NCI-H1436 (cell line): ENCODE data around the gene ASTL.
"Not testable (repeated sequence)": the region's sequence is repeated elsewhere in the genome, so short reads cannot be mapped to it uniquely, and the experiment has no call there.

Experiments
- DNase-seq: peaks from one replicate; lab custom pipeline; 2025; lab: John Stamatoyannopoulos, UW

Gene ASTL

DNA sequence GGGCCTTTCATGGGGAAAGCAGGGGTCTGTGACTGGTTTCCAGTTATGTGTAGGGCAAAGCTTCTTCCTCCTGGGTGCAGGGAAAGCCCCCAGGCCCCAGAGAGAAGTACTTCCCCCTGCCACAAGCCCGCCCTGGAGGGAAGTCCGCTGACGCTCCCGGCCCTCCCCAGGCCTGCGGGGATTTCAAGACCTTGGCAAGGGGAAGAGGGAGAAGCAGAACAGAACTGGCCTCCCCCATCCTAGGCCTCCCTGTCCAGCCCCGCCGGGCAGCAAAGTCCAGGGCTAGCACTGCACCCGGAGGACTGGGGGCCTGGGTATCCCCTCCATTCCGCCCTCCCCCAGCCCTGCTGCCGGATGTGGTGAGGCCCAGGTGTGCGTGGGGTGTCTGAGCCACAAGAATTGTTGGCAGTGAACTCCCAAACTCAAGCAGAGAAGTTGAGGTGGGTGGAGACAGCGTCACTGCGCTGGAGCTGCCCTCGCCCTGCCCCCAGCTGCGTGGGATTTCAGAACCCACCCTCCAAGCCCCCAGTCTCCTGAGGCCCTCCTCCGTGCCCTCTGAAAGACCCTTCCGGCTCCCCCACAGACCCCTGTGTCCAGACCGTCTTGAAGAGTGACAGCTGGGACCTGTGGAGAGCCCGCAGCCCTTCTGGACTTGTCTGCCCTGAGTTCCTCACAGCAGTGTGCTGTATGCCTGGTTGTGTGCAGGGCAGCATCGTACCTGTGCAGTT, 8.0 kb upstream of the ASTL start:
- no peak for DNase-seq

DNA sequence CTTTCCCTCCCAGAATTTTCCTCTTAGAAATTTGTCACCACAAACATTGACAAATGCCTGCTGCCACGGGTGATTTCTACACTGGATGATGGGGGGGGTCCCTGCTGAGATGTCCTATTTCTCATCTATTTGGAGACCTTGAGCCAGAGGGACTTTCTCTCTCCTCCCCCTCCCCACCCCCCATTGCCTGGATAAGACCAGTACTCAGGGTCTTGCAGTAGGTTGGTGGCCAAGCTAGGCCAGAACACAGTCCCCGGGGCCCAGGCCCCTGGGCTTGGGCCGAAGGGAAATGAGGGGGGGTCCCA, 7.5 kb upstream of the ASTL start:
- DNase-seq, result no peak

DNA sequence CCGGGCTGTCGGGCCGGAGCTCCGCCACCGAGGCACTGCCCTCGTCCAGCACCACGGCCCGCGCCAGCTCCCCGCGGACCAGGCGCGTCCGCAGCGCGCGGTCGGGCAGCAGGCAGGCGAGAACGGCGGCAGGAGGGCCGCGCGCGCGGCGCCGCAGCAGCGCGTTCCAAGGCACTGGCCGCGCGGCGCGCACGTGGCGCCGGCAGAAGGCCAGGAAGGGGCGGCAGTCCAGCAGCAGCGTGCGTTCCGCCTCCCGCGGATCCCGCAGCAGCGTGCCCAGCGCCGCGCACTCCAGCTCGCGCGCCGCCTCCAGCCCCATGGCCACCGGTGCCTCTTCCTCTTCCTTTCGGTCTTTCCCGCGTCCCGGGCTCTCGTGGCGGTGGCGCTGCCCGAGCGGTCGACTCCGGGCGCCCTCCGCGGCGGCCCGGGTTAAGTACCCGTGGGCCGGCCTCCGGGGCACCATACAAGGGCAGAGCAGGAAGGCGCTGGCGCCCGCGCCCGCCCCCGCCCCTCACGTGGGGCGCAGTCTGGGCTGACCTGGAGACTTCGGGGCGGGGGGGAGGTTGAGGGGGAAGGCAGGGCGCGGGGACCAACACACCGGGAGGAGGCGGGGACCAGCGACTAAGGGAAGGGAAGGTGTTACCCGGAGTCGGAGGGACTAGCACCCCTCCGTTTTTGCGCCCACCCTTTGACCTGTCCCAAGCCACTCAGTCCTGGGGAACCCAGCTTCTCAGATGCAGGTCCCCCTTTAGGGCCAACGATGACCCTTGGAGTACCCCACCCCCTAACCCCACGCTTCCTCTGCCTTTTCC, 6.9 kb upstream of the ASTL start, which contains the start of gene DUSP2:
Gene DUSP2, minus strand, starts transcription at position 405 of the 812 bp plus-strand sequence. Its CDS starts 86 bp downstream, at position 319.
- DNase-seq, result no peak

DNA sequence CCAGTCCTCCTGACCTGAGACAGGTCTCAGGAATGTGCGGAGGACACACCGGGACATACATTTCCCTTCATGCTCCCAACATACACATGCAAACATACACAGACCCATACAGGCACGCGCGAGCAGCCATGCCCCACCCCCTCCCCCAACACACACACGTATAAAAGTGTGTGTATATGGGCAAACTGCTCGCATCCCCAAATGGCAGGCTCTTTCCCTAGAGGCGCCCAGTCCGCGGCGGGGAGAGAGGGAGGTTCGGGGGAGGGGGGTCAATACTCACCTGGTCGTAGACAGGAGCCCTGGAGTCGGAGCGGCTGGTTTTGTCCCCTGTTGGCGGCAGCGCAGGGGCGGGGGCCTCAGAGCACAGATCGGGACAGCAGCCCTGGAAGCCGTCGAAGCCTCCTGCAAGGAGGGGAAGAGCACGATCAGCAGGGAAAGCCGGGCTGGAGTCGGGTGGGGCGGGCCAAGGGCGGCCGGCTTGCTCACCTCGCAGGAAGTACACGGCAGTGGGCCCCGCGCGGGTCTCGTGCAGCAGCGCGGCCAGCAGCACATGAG, 6.3 kb upstream of the ASTL start:
- no peak for DNase-seq

DNA sequence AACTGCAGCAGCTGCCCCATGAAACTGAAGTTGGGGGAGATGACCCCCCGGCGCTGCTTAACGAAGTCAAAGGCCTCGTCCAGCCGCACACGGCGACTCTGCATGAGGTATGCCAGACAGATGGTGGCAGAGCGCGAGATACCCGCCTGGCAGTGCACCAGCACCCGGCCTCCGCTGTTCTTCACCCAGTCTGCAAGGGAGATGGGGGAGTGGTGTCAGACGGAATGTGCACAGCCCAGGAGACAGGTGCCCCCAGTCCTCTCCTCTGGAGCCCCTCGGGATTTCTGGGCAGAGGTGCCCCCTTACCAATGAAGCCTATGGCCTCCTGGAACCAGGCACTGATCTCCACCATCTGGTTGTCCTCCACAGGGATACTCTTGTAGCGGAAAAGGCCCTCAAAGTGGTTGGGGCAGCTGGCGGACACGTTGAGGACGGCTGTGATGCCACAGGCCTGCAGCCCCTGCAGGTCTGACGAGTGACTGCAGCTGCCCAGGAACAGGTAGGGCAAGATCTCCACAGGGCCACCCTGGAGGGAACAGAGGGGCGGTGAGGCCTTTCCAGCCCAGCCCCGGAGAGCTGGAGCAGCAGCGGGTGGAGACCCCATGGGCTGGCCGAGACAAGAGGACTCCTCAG, 5.7 kb upstream of the ASTL start:
- no peak for DNase-seq

DNA sequence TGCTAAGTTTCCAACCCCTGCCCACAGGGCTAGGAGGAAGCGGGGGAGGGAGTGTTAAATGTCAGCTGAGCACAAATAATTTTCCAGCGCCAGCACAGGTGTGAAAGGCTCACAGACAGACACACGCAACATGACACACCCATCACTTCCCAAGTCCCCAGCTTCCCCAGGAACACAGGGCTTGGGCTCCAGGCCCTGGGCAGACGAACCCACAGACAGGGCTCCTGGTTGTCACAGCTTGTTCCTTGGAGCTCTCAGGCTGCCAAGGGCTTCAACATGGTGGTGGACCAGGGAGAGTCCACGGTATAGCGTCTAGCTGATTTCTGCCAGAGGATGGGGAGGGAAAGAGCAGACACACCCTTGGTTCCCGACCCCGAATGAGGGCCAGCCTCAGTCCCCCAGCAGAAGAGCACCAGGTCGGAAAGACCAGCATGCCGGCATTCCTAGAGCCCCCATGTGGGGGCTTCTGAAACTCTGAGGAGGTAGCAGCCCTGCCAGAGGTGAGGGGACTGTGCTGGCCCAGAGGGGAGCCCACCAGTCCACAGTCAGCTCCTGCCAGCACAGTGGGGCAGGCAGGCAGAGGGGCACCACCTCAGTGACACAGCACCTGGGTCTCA, 5.0 kb upstream of the ASTL start:
- DNase-seq, result no peak

DNA sequence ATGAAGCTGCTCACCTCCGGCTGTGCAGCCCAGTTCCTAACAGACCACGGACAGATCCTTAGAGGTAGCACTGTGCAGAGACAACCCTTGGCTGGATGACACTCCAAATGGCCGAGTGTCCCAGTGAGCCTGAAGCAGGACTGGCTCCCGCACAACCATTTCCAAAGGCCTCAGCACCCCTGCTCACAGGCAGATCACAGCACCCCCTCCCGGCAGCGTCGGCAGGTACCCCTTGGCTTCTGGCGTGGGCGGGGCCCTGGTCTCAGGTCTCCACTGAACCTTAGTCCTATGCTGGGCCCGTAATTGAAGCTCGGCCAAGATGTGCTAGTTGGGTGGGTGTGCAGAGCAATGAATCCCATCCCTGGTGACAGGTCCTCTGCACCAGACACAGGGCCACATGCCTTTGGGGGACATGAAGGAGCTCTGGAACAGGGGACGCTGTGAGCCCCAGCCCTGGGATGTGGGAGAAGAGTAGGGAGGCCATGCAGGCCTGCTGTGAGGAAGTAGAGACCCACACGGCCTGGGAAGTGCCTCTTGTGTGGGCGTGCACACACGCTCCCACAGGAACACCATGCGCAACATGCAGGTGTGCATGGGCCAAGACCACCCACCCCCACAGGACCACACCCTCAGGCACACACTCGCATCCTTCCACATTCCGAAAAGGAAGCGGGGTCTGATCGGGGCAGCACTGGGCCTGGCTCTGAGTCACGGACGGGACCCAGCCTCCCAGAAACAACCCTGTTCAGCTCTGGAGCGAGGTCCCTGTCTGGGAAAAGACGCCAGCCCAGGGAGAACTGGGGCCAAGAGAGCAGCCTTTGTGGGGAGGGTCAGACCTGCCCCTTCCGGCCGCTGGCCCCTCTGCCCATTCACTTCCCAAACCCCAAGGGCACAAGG, 4.2 kb upstream of the ASTL start:
- DNase-seq, result no peak

DNA sequence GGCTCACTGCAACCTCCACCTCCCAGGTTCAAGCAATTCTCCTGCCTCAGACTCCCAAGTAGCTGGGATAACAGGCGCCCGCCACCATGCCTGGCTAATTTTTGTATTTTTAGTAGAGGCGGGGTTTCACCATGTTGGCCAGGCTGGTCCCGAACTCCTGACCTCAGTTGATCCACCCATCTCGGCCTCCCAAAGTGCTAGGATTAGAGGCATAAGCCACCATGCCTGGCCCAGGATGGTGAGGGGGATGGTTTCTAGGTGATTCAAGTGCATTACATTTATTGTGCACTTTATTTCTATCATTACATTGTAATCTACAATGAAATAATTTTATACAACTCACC, 3.3 kb upstream of the ASTL start:
- not testable (repeated sequence) for DNase-seq

DNA sequence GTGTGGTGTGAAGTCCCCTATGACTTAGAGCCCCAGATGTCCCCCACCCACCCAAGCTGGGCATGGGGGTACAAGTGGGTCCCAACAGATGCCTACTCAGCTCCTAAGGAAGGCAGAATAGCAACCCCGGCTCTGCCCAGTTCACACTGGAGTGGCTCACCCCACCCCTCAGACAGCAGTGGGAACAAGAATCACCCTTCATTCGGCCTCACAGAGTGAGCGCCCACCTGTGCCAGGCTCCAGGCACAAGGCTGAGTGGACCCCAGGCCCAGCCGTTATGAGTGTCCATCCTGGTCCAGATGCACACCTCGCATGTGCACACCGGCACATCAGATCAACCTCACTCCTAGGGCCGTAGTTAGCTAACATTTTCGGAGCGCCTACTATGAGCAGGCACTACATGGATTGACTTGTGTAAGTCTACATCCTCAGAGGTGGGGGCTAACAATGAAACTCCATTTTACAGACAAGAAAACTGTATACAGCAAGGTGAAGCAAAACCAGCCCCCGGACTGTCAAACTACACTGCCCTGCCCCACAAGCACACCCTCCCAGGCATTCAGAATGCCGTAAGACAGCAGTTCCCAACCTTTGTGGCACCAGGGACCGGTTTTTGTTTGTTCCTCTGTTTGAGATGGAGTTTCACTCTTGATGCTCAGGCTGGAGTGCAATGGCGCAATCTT, 2.8 kb upstream of the ASTL start:
- DNase-seq, result no peak

DNA sequence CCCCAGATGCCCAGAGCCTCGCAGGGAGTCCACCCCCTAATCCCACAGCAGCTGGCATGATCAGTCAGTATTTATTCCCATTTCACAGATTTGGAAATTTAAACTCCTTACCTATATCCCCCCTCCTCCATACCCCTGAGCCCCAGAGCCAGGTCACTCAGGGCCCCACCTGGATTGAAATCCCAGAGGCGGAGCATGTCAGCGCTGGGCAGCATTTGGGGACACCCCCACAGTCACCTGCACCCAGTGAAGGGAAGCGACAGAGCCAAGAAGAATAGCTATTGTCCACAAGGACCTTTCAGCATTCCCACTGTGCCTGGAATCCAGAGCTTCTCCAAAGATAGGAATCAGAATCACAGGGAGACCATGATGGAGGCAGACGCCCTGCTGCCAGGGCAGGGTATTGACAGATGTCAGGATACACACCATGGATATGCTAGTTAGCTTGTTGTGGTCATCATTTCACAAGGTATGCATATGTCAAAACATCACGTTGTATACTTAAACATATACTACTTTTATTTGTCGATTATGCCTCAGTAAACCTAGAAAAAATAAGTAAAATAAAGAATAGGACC, 968 bp upstream of the ASTL start:
- DNase-seq, result no peak

DNA sequence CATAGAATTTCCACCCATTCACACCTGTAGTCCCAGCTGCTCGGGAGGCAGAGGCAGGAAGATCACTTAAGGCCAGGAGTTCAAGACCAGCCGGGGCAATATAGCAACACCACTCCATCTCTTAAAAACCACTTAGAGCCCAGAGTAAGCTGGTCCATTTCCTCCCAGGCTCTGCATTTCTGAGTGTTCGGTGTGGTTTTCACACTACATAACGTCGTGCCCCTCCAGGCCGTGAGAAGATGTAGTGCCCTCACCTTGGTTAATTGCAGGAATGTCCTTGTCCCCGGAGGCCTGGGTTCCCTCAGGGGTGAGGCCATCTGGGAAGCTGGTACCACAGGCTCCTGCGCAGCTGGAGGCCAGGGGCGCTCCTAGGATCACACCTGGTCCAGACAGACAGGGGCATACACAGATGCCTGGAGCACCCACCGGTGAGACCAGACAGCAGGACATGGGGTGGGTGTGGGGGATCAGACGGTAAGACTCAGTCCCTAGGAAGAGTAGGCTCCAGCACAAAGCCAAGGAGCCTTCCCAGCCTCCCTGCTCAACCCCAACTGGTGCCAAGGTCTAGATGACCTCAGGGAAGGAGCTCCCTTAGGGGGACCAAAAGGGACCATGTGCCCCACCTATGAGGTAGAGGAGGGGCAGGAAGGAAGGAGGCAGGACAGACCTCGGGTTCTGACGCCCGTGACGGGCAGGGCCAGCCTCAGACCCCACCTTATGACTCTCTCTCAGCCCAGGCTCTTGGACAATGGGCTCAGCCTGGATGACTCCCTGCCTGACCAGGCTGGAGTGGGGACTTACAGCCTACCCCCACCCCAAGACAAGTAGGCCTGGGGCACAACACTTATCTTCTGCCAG, 752 bp downstream of the ASTL start:
- DNase-seq, result no peak

DNA sequence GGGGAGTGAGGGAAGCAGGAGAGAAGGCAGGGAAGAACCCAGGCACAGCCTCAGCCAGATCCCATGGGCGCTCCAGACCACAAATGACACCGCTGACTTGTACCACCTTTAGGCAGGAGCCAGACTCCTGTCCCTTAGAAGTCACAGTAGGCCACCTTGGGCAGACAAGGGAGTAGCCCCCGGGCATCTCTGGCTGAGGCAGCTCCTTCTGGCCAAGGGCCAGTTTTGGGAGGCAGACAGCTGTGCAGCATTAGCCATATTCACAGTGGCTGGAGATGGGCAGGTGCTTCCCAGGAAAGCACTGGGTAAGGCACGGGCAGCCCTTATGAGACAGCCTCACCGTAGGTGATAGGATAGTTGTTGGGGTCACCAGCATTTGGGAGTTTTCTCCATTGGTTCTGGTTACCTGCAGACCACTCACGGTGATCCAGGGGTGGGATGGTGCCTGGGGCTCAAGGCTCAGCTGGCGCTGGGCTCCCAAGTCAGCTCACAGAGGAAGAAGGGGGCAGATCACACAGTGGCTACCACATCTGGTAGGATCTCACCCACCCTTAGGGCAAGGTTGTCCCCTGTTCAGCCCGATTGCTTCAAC, 2.1 kb downstream of the ASTL start:
- DNase-seq, result no peak

DNA sequence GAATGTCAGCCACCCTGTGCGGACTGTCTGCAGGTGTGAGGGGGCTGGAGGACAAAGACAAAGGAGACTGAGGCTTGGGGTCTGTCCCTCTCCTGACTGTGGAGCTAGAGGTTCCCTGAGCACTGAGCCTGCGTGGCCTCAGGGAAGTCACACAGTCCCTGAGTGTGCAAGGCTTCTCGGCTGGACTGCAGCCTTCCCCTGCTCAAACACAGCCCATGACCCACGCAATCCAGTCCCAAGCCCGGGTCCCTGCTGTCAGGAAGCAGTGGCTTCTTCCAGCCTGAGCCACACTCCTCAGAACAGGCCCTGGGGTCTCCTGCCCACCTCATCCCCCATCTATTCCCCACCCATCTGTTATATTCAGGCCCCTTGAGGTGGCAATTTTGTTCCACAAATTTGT, 2.7 kb downstream of the ASTL start:
- DNase-seq, result no peak

DNA sequence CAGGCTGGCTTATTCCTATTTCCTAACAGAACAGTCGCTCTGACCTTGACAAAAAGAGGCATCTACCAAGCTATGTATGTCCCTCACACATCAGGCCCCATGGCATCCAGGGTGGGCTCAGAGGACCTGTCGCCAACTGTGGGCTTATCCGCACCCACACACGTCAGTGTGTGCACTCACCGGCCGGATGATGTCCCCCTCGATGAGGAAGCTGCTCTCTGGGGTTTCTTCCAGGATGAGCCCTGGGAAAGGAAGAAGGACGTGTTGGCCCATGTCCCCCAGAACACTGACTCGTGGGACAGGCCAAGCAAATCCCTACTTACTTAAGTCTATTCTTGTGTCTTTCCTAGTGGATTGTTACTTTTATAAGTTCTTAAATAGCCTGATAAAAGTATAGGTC, 3.1 kb downstream of the ASTL start:
- DNase-seq, result no peak

DNA sequence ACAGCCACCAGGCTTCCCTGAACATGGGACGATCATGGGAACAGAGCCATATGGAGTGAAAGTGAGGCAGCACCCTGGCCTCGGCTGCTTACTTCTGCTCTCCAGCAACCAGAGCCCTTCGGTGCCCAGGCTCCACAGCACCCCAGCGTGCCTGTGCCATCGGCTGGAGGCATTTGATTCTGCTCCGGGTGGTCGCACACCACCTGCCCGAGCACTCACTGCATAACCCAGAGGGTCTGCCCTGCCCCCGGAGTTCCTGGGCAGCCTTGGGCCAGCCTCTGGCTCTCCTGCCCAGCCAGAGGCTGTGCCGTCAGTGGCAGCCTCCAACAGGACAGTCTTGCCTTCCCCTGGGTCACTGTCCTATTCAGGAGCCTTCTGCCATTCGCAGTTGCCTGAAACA, 3.9 kb downstream of the ASTL start:
- no peak for DNase-seq

DNA sequence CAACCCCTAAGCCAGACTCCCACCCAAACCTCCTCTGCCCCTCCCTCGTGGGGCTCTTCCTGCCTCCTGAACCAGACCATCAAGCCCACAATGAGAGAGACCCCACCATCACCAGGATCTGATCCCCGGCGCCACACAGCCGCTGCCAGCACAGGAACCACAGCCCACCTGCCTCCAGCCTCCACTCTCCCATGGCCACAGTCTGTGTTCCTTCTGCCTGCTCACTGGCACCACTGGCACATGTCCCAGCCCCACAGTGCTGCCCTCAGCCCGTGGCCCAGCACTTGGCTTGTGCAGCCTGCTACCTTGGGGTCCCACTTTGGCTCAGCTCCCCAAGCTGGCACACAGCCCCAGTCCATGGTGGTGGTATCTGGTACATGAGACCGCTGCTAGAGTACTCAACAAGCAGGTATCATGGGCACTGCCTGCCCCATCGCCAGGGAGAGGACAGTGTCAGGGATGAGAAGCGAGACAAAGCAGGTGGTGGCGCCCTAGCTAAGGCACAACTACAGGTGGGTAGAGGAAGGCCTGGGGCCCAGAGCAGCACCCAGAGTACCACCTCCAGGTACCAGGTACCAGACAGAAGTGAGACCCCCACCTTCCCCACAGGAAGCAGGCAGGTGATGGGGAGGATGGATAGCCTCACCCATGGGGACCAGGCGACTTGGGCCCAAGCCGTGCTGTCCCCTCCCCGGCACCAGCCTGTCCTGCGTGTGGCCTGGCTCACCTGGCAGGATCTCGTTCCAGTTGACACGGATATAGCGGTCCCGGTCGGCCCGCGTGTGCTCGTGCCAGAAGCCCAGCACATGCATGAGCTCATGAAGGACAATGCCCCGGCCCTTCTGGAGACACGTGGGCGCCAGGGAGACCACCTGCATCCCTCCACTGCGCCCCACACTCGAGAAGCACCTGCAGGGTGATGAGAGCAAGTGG, 6.2 kb downstream of the ASTL start:
- DNase-seq, result no peak

DNA sequence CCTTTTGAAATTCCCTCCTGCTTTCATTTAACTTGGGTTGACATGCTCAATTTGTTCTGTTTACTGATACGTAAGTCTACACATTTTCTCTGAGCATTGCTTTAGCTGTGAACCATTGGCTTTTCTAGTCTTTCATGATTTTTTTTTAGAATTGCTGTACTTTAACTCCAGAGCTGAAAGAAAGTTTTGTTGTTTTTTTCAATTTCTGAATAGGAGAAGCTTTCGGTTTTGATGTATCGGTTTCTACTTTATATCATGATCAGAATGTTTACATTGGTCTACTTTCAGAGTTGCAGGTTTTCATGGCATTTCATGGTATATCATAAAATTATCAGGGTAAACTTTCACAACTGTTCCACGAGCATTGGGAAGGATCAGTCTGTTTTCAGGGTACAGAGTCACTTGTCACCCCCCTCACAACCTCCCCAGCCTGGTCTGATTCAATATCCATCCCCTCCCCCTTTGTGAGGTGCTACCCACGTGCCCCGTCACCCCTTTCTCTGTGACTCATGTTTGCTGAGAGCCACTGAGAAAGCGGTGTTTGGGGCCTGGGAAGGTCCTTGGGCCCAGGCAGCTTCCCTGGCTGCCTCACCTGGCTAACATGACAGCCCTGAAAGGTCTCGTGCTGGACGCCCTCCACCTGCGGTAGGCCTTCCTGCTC, 7.0 kb downstream of the ASTL start:
- no peak for DNase-seq

DNA sequence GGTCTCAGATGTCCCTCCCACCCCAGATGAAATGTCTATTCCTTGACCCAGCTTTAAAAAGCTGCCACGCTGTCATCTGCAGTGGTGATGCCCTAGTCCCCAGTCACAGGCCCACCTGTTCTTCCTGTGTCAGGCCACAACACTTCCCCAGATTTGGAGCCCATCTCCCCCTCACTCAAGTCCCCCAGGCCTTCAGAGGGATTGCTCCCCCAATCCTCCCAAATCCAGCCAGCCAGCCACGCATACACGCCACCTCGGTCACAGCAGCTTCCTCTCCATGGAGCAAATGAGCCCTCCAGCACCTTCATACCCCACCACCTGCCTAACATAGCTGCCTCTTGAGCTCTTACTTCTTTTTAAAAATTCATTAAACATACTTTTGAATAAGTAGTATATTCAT, 7.8 kb downstream of the ASTL start:
- no peak for DNase-seq
